Liver (tissue), 3 donors: ENCODE measurements around the gene ZNF133.

Experiments used
- CTCF ChIP-seq: fragments of 150-350 bp; IDR thresholded peaks from 2 replicates; pipeline ENCODE4 v1.5.1; 2017; ENCODE audit warnings: improper control_type of control experiment, low read depth, low read length; ENCODE audit not compliant: missing input control
- HNF4A ChIP-seq, 2 donors: conservative IDR thresholded peaks; 2 replicates each; pipeline ENCODE4 v1.6.1; 2016; ENCODE audit warnings: antibody characterized with exemption in 2 of 2, mild to moderate bottlenecking in 2 of 2
- MAX ChIP-seq: IDR thresholded peaks from 2 replicates; pipeline ENCODE4 v1.6.1; 2016; ENCODE audit warnings: antibody characterized with exemption
- RAD21 ChIP-seq, 2 donors: IDR thresholded peaks; 2 replicates each; pipeline ENCODE4 v1.6.1; 2016; ENCODE audit warnings: antibody characterized with exemption in 2 of 2, mild to moderate bottlenecking in 2 of 2
- REST ChIP-seq: IDR thresholded peaks from 2 replicates; pipeline ENCODE4 v1.6.1; 2016; ENCODE audit warnings: antibody characterized with exemption, mild to moderate bottlenecking
- TAF1 ChIP-seq: conservative IDR thresholded peaks from 2 replicates; pipeline ENCODE4 v1.6.1; 2016; ENCODE audit warnings: antibody characterized with exemption, mild to moderate bottlenecking
- ZBTB33 ChIP-seq: IDR thresholded peaks from 2 replicates; pipeline ENCODE4 v1.6.1; 2016; ENCODE audit warnings: antibody characterized with exemption
- donor health status: healthy.
- donor health status: healthy.

GRCh38 chr20:18359854-18360253 is 71.5 kb downstream of the ZNF133 start:
- no peak for TF ChIP-seq CTCF
- no peak for TF ChIP-seq MAX
- no peak for TF ChIP-seq REST
- TF ChIP-seq HNF4A (conservative IDR thresholded peaks at IDR 0.05): no peak
- no peak for TF ChIP-seq TAF1
- TF ChIP-seq ZBTB33: no peak
- no peak for TF ChIP-seq RAD21 (IDR thresholded peaks at IDR 0.05)
